Right atrium auricular region (tissue), 2 donors: ENCODE results near the gene RAB1A. TPM values are rescaled to one million over a fixed set of nuclear protein-coding genes. Genes with fewer than 3 reads are reported as not detected.

ENCODE experiments used
- DNase-seq: peaks from one replicate; pipeline ENCODE4 v3.0.0-alpha.2; 2019; ENCODE audit warnings: low spot score
- H3K27ac ChIP-seq, 2 donors: fragments of 200-600 bp; sonication (generic); 1 replicate in 1 of 2; 2 replicates in 1 of 2; pipeline ENCODE4 v1.5.1; 2016 to 2019
- H3K27me3 ChIP-seq, 2 donors: fragments of 200-600 bp; sonication (generic); one replicate each; pipeline versions ENCODE4 v1.5.1 to v1.6.0; 2017 to 2019
- H3K36me3 ChIP-seq: fragments of 200-600 bp; sonication (generic); one replicate; pipeline ENCODE4 v1.5.1; 2016
- H3K4me1 ChIP-seq, 2 donors: fragments of 200-600 bp; sonication (generic); one replicate each; pipeline versions ENCODE4 v1.5.1 to v1.6.0; 2017 to 2019
- H3K4me3 ChIP-seq, 2 donors: fragments of 200-600 bp; sonication (generic); 1 replicate in 1 of 2; 2 replicates in 1 of 2; pipeline ENCODE4 v1.5.1; 2017 to 2019; ENCODE audit warnings: mild to moderate bottlenecking in 1 of 2, moderate library complexity in 1 of 2
- H3K9me3 ChIP-seq, 2 donors: fragments of 200-600 bp; sonication (generic); one replicate each; pipeline ENCODE4 v1.5.1; 2019
- total RNA-seq, 2 donors: library from RNA; depleted of rRNA; stranded (reverse); fragments of >200 nt; gene quantifications; one replicate each; pipeline ENCODE4 v1.1.0, GENCODE V29; 2016
- TF ChIP-seq, protein P1 (sequence below), 2 donors: fragments of 200-600 bp; sonication (generic); IDR thresholded peaks; one replicate each; pipeline ENCODE4 v1.5.1; 2019; ENCODE audit warnings: antibody characterized with exemption in 2 of 2

RAB1A gene
- total RNA-seq, 2 donors from 2014 or later: 69.6 to 73.8 TPM

DNA sequence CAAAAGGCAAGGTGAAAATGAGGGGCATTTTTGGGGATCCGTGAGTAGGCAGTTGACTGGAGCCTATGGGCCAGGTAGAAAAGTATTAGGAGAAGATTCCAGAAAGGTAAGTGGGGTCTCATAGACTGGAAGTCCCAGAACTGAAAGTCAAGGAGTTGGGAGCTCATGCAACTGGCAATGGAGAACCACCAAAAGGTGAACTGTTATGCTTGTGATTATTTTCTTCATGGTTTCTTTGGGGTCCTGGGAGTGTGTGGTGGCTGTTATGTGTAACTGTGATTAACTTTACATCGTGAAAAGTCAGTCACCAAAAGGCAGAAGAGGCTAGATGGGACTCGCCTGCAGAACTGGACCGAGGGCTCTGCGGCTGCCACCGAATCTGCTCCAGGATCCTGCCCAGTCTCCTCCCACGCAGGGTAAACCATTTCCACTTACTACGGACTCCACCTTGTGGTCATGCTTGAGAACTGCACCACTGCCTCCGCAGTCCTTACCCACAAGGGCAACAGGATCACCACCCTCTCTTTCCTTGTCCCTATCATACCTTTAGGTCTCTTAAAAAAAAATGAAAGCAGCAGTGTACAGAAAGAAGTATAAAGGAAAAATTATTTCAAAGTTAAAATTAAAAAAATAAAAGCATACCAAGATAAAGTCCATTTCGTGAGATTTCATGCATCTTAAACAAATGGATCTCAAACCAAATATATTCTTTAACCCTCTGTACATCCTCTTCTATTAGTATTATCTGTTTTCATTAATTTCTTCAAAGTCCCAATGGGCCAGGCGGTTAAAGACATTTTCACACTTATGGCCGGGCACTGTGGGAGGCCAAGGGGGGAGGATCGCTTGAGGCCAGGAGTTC, 89.3 kb downstream of the RAB1A start:
- Histone ChIP-seq H3K27me3 (no peaks in the 10 kb centered on the region), H3K36me3 (no peaks in the 10 kb centered on the region), H3K4me1 (no peaks in the 10 kb centered on the region), H3K9me3 (no peaks in the 10 kb centered on the region), H3K4me3 (peak overlapping the region in 1 of 2 donors; percentile 27), H3K27ac (no peak overlapping the region)
- TF ChIP-seq, protein P1, sequence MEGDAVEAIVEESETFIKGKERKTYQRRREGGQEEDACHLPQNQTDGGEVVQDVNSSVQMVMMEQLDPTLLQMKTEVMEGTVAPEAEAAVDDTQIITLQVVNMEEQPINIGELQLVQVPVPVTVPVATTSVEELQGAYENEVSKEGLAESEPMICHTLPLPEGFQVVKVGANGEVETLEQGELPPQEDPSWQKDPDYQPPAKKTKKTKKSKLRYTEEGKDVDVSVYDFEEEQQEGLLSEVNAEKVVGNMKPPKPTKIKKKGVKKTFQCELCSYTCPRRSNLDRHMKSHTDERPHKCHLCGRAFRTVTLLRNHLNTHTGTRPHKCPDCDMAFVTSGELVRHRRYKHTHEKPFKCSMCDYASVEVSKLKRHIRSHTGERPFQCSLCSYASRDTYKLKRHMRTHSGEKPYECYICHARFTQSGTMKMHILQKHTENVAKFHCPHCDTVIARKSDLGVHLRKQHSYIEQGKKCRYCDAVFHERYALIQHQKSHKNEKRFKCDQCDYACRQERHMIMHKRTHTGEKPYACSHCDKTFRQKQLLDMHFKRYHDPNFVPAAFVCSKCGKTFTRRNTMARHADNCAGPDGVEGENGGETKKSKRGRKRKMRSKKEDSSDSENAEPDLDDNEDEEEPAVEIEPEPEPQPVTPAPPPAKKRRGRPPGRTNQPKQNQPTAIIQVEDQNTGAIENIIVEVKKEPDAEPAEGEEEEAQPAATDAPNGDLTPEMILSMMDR (IDR thresholded peaks at IDR 0.05): peak; percentile 90 to 98
- DNase-seq: peak; percentile 92

DNA sequence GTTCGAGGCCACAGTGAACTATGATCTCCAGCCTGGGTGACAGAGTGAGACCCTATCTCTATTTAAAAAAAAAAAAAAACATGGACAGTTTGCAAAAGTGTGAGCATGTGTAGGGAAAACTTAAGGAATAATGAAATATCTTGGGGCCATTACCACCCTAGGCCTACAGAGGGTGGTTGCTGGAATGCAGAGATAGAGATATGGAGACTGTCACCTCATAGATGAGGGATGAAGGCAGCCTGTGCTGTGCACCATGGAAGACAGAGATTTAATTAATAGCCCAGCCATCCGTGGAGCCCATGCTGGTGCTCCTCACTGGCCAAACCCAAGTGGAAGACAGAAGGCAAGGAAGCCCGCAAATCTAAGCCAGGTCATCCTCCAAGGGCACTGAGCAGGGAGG, 90.3 kb downstream of the RAB1A start:
- DNase-seq: no peak
- no peaks in the 10 kb centered on the region for H3K36me3 ChIP-seq
- H3K27me3 ChIP-seq: no peaks in the 10 kb centered on the region
- TF ChIP-seq, protein P1 (IDR thresholded peaks at IDR 0.05): no peak
- H3K4me3 ChIP-seq: no peak overlapping the region
- no peak overlapping the region for H3K27ac ChIP-seq
- H3K4me1 ChIP-seq: no peaks in the 10 kb centered on the region
- H3K9me3 ChIP-seq: no peaks in the 10 kb centered on the region

DNA sequence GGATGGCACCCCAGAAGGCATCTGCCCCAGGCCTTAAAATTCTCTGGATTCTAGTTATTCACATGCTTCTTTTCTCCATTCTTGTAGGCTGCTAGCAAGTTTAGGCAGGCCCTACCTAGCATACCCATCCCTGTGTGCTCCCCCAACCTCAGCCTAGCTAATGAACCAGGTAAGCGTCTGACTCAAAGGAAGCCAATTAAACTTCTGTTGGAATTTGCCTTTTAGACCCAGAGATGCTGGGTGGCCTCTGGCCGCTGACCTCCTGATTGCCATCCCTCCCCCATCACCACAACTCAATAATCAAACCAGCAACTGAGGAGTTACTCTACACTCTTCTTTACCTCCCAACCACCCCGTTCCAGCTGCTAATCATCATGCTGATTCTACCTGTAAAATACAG, 92.7 kb downstream of the RAB1A start:
- Histone ChIP-seq H3K4me3 (no peak overlapping the region), H3K9me3 (no peaks in the 10 kb centered on the region), H3K27ac (no peak overlapping the region), H3K4me1 (peaks cover 0 to 5% of the 10 kb centered on the region in 2 donors), H3K27me3 (no peaks in the 10 kb centered on the region), H3K36me3 (no peaks in the 10 kb centered on the region)
- no peak for DNase-seq
- TF ChIP-seq, protein P1 (IDR thresholded peaks at IDR 0.05): no peak

Other genes starting within 250 kb of the RAB1A start
- 1 to 10 TPM; 2.2 to 6.0 TPM for gene SLC1A4, start 140.7 kb downstream of the RAB1A start, total RNA-seq
- 10 to 100 TPM; 12.5 to 12.7 TPM for gene CEP68, start 73.7 kb downstream of the RAB1A start, total RNA-seq
- 10 to 100 TPM; 41.2 to 45.5 TPM for gene ACTR2, start 97.7 kb upstream of the RAB1A start, total RNA-seq